Lung (tissue), 12 donors: ENCODE data around the gene PFKFB4. TPM values are rescaled to one million over a fixed set of nuclear protein-coding genes. Genes with fewer than 3 reads are reported as not detected.
"Not testable (repeated sequence)": the region's sequence is repeated elsewhere in the genome, so short reads cannot be mapped to it uniquely, and the experiment has no call there.

ENCODE experiments used
- ATAC-seq: fragments of 200-7000 bp; cut with Tn5 transposase; one replicate; pipeline ENCODE4 v1.9.1; 2020; ENCODE audit warnings: moderate number of reproducible peaks; ENCODE audit not compliant: insufficient read depth, low FRiP score
- DNase-seq, 3 donors: peaks; one replicate each; pipeline ENCODE4 v3.0.0-alpha.2; 2013 to 2017
- H3K27ac ChIP-seq, 2 donors: one replicate each; pipeline ENCODE4 v1.5.1; 2013; ENCODE audit warnings: mild to moderate bottlenecking in 2 of 2, moderate library complexity in 2 of 2, control low read depth in 1 of 2, inconsistent platforms in 1 of 2, low read depth in 1 of 2, low read length in 1 of 2
- H3K27me3 ChIP-seq, 3 donors: one replicate each; pipeline ENCODE4 v1.5.1; 2013; ENCODE audit warnings: low read length in 2 of 3; ENCODE audit not compliant: control insufficient read depth in 3 of 3, insufficient read depth in 3 of 3
- H3K36me3 ChIP-seq, 4 donors: one replicate each; pipeline ENCODE4 v1.5.1; 2013; ENCODE audit warnings: low read length in 4 of 4, mild to moderate bottlenecking in 1 of 4, moderate library complexity in 1 of 4; ENCODE audit not compliant: control insufficient read depth in 4 of 4, insufficient read depth in 4 of 4
- H3K4me1 ChIP-seq, 5 donors: one replicate each; pipeline ENCODE4 v1.5.1; 2013; ENCODE audit warnings: low read length in 5 of 5, mild to moderate bottlenecking in 2 of 5, moderate library complexity in 1 of 5; ENCODE audit not compliant: control insufficient read depth in 5 of 5, insufficient read depth in 5 of 5
- H3K4me3 ChIP-seq: one replicate; pipeline ENCODE4 v1.5.1; 2013; ENCODE audit warnings: mild to moderate bottlenecking, control low read depth, moderate library complexity
- H3K9ac ChIP-seq, 2 donors: one replicate each; pipeline ENCODE4 v1.5.1; 2013; ENCODE audit warnings: low read length in 2 of 2, control low read depth in 1 of 2; ENCODE audit not compliant: insufficient read depth in 1 of 2
- H3K9me3 ChIP-seq, 4 donors: one replicate each; pipeline ENCODE4 v1.5.1; 2013; ENCODE audit warnings: low read length in 3 of 4, mild to moderate bottlenecking in 1 of 4, moderate library complexity in 1 of 4; ENCODE audit not compliant: control insufficient read depth in 4 of 4, insufficient read depth in 3 of 4
- WGBS, 2 donors: extraction: QIAGEN DNeasy Blood & Tissue Kit; methylation state at CpG; one replicate each; pipeline ENCODE4 v1.1.7; 2013; 5-methylcytosine and 5-hydroxymethylcytosine counted together
- polyA plus RNA-seq, 2 donors: library from polyadenylated mRNA; stranded (reverse); fragments of 200-250 nt; gene quantifications; one replicate each; pipeline ENCODE4 v1.2.1, GENCODE V29; 2013
- total RNA-seq, 2 donors: library from RNA; depleted of rRNA in 1 of 2; stranded (reverse); fragments of >200 nt in 1 of 2; gene quantifications; one replicate each; pipeline ENCODE4 v1.2.1, GENCODE V29; 2014 to 2021
- TF ChIP-seq, protein P1 (sequence below): IDR thresholded peaks from 2 replicates; pipeline ENCODE4 v1.5.1; 2012; ENCODE audit warnings: mild to moderate bottlenecking; ENCODE audit errors: control extremely low read depth, extremely low read depth
- donor health status: control.
- donor health status: control.
- donor health status: Bipolar disorder and iron deficiency.
- donor health status: healthy.
- donor health status: DM: yes; HTN: yes; CAD: no.

Gene PFKFB4
- total and polyA plus RNA-seq, 4 donors = 3.6 to 15.9 (median 12.1) TPM

DNA sequence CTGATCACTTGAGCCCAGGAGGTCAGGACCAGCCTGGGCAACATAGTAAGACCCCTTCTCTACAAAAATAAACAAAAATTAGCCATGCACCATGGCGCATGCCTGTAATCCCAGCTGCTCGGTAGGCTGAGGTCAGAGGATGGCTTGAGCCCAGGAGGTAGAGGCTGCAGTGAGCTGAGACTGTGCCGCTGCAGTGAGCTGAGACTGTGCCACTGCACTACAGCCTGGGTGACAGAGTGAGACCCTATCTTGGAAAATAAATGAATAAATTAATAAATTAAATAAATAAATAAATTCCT lies 63.5 kb downstream of the PFKFB4 start:
- no peaks in the 10 kb centered on the region for H3K27me3 ChIP-seq
- ATAC-seq = no peak
- H3K9ac ChIP-seq = no peak overlapping the region
- TF ChIP-seq, protein P1, sequence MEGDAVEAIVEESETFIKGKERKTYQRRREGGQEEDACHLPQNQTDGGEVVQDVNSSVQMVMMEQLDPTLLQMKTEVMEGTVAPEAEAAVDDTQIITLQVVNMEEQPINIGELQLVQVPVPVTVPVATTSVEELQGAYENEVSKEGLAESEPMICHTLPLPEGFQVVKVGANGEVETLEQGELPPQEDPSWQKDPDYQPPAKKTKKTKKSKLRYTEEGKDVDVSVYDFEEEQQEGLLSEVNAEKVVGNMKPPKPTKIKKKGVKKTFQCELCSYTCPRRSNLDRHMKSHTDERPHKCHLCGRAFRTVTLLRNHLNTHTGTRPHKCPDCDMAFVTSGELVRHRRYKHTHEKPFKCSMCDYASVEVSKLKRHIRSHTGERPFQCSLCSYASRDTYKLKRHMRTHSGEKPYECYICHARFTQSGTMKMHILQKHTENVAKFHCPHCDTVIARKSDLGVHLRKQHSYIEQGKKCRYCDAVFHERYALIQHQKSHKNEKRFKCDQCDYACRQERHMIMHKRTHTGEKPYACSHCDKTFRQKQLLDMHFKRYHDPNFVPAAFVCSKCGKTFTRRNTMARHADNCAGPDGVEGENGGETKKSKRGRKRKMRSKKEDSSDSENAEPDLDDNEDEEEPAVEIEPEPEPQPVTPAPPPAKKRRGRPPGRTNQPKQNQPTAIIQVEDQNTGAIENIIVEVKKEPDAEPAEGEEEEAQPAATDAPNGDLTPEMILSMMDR = no peak
- no peak overlapping the region for H3K27ac ChIP-seq
- no peaks in the 10 kb centered on the region for H3K9me3 ChIP-seq
- 94 to 98% methylated on average over 3 of the region's 3 CpGs for WGBS, 2 donors
- no peak for DNase-seq
- H3K36me3 ChIP-seq = peaks cover 0 to 11% (median under 1%) of the 10 kb centered on the region in 4 donors
- H3K4me1 ChIP-seq = no peaks in the 10 kb centered on the region
- no peak overlapping the region for H3K4me3 ChIP-seq

- no peaks in the 10 kb centered on the region for H3K4me1 ChIP-seq
- 61 to 80% methylated on average over 7 of the region's 7 CpGs for WGBS, 2 donors
- H3K4me3 ChIP-seq = no peak overlapping the region
- DNase-seq (no peak), ATAC-seq (no peak)
- H3K9me3 ChIP-seq = no peaks in the 10 kb centered on the region
- peaks cover 0 to 10% (median under 1%) of the 10 kb centered on the region in 4 donors for H3K36me3 ChIP-seq
- TF ChIP-seq, protein P1 = no peak
- no peak overlapping the region for H3K27ac ChIP-seq
- H3K27me3 ChIP-seq = no peaks in the 10 kb centered on the region
- H3K9ac ChIP-seq = no peak overlapping the region
These were observed 64.0 kb downstream of the PFKFB4 start for GRCh38 chr3:48492461-48493202.

GRCh38 chr3:48486952-48487351 lies 69.7 kb downstream of the PFKFB4 start:
- Histone ChIP-seq H3K9me3 (no peaks in the 10 kb centered on the region), H3K36me3 (no peaks in the 10 kb centered on the region), H3K4me3 (no peak overlapping the region), H3K27me3 (no peaks in the 10 kb centered on the region), H3K27ac (no peak overlapping the region), H3K4me1 (no peaks in the 10 kb centered on the region), H3K9ac (no peak overlapping the region)
- DNase-seq (no peak), ATAC-seq (no peak)
- whole genome bisulfite sequencing, 2 donors = 93 to 96% methylated on average over 5 of the region's 5 CpGs
- TF ChIP-seq, protein P1 = no peak

DNA sequence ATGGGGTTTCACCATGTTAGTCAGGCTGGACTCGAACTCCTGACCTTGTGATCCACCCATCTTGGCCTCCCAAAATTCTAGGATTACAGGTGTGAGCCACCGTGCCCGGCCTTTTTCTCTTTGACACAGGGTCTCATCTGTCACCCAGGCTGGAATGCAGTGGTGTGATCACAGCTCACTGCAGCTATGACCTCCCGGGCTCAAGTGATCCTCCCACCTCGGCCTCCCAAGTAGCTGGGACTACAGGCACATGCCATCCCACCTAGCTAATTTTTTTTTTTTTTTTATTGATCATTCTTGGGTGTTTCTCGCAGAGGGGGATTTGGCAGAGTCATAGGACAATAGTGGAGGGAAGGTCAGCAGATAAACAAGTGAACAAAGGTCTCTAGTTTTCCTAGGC lies 73.8 kb downstream of the PFKFB4 start:
- not testable (repeated sequence) for DNase-seq

GRCh38 chr3:48480891-48481290 lies 75.7 kb downstream of the PFKFB4 start:
- not testable (repeated sequence) for ATAC-seq, H3K4me3 ChIP-seq, DNase-seq, H3K27ac ChIP-seq, H3K9me3 ChIP-seq, H3K9ac ChIP-seq, H3K4me1 ChIP-seq, H3K27me3 ChIP-seq
- WGBS, 2 donors = 97 to 99% methylated on average over 11 of the region's 11 CpGs
- peaks cover 0 to 12% (median 0%) of the 10 kb centered on the region in 4 donors for H3K36me3 ChIP-seq

More for the DNA sequence above, 73.8 kb downstream of the PFKFB4 start:
- H3K27ac ChIP-seq, H3K9me3 ChIP-seq, H3K27me3 ChIP-seq, ATAC-seq, H3K36me3 ChIP-seq, H3K4me3 ChIP-seq, H3K9ac ChIP-seq, H3K4me1 ChIP-seq: not testable (repeated sequence)
- 91 to 95% methylated on average over 6 of the region's 6 CpGs for WGBS, 2 donors
